Body of pancreas (tissue), 4 donors: ENCODE data around the gene HEBP1. TPM values are rescaled to one million over a fixed set of nuclear protein-coding genes. Genes with fewer than 3 reads are reported as not detected.

Source experiments
- ATAC-seq: fragments of 150-250 bp; one replicate; pipeline ENCODE4 v1.9.1; 2016
- DNase-seq, 4 donors: peaks; one replicate each; pipeline ENCODE4 v3.0.0-alpha.2; 2019
- H3K27ac ChIP-seq, 4 donors: fragments of 200-600 bp; sonication (generic); 1 replicate in 3 of 4; 2 replicates in 1 of 4; pipeline versions ENCODE4 v1.5.1 to v1.6.1; 2016 to 2019; ENCODE audit warnings: mild to moderate bottlenecking in 1 of 4, mixed read lengths in 1 of 4, moderate library complexity in 1 of 4
- H3K27me3 ChIP-seq, 2 donors: fragments of 200-600 bp; sonication (generic); one replicate each; pipeline ENCODE4 v1.6.0; 2016; ENCODE audit warnings: mild to moderate bottlenecking in 1 of 2
- H3K36me3 ChIP-seq, 2 donors: fragments of 200-600 bp; sonication (generic); replicated peaks in 1 of 2; 2 replicates each; pipeline ENCODE4 v1.5.1; 2016; ENCODE audit warnings: low read depth in 2 of 2; ENCODE audit not compliant: insufficient read depth in 1 of 2
- H3K4me1 ChIP-seq: fragments of 200-600 bp; sonication (generic); one replicate; pipeline ENCODE4 v1.6.0; 2016
- H3K4me3 ChIP-seq, 2 donors: fragments of 200-600 bp; sonication (generic); 1 replicate in 1 of 2; 2 replicates in 1 of 2; pipeline ENCODE4 v1.5.1; 2016 to 2019
- H3K9me3 ChIP-seq, 3 donors: fragments of 200-600 bp; sonication (generic); 1 replicate in 2 of 3; 2 replicates in 1 of 3; pipeline ENCODE4 v1.5.1; 2016
- POLR2A ChIP-seq, 3 donors: fragments of 450-650 bp; IDR thresholded peaks; one replicate each; pipeline ENCODE4 v1.6.1; 2016; ENCODE audit warnings: antibody characterized with exemption in 3 of 3, mild to moderate bottlenecking in 2 of 3
- WGBS, 2 donors: methylation state at CpG; one replicate each; pipeline ENCODE4 v1.1.5; 2017; 5-methylcytosine and 5-hydroxymethylcytosine counted together
- intact Hi-C: fragments of 100-400 bp; cut with DNase I; formaldehyde crosslinking; loops from one replicate; pipeline ENCODE4 v1.15.1; 2023
- small RNA-seq: library from RNA; depleted of rRNA; stranded (forward); fragments of <200 nt; gene quantifications from one replicate; pipeline ENCODE3, GENCODE V24; 2016
- total RNA-seq, 2 donors: library from RNA; depleted of rRNA; stranded (reverse); fragments of >200 nt; gene quantifications; one replicate each; pipeline ENCODE4 v1.1.0, GENCODE V29; 2016
- TF ChIP-seq, protein P1 (sequence below), 7 experiments: fragments of 450-650 bp in 4 of 7; fragments of 200-600 bp in 3 of 7; sonication (generic) in 3 of 7; IDR thresholded peaks; one replicate each; pipeline ENCODE4 v1.5.1; 2016 to 2019; ENCODE audit warnings: antibody characterized with exemption in 7 of 7

Gene HEBP1
- total RNA-seq, 2 donors from 2014 or later = 19.4 to 28.8 TPM

DNA sequence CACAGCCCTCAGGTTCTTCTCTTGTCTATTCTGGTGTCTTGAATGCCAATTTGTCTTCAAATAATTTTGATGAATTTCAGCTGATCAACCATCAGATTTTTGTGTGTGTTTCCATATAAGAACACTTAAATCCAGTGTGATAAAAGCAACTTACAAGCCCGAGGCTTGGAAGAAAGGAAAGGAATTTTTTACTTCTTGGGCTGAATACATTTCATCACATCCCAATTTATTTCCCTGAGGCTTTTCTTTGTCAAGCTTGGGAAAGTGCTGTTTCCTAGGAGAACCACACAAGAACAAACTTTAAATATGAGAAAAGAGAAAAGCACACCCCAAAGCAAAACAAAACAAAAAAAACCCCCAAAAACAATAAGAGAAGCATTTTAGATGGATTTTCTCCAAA is 74.7 kb downstream of the HEBP1 start:
- DNase-seq (no peak), ATAC-seq (no peak)
- Histone ChIP-seq H3K9me3 (no peaks in the 10 kb centered on the region), H3K27me3 (no peaks in the 10 kb centered on the region), H3K4me1 (peaks cover 10% of the 10 kb centered on the region), H3K27ac (no peak overlapping the region), H3K36me3 (no peaks in the 10 kb centered on the region), H3K4me3 (no peak overlapping the region)
- intact Hi-C loops = no loop called here
- TF ChIP-seq, protein P1, sequence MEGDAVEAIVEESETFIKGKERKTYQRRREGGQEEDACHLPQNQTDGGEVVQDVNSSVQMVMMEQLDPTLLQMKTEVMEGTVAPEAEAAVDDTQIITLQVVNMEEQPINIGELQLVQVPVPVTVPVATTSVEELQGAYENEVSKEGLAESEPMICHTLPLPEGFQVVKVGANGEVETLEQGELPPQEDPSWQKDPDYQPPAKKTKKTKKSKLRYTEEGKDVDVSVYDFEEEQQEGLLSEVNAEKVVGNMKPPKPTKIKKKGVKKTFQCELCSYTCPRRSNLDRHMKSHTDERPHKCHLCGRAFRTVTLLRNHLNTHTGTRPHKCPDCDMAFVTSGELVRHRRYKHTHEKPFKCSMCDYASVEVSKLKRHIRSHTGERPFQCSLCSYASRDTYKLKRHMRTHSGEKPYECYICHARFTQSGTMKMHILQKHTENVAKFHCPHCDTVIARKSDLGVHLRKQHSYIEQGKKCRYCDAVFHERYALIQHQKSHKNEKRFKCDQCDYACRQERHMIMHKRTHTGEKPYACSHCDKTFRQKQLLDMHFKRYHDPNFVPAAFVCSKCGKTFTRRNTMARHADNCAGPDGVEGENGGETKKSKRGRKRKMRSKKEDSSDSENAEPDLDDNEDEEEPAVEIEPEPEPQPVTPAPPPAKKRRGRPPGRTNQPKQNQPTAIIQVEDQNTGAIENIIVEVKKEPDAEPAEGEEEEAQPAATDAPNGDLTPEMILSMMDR (IDR thresholded peaks at IDR 0.05) = no peak
- no peak for TF ChIP-seq POLR2A (IDR thresholded peaks at IDR 0.05)
- WGBS, 2 donors = 33 to 56% methylated on average over 1 of the region's 1 CpG

Small RNA genes lying within 50 kb of the gene (small RNA-seq; reads per million reads assigned to genes)
- not detected for gene RF00604

Other genes starting within 250 kb of the HEBP1 start
- 10 to 100 TPM; 10.1 to 23.4 TPM for gene APOLD1, start 214.6 kb downstream of the HEBP1 start, total RNA-seq
- 10 to 100 TPM; 32.4 to 59.7 TPM for gene DDX47, start 186.9 kb downstream of the HEBP1 start, total RNA-seq
- gene GPRC5A, start 108.7 kb downstream of the HEBP1 start, total RNA-seq = 1 to 10 TPM; 1.6 to 6.5 TPM
- gene GPRC5D, start 48.1 kb downstream of the HEBP1 start, total RNA-seq = not detected
- 1 to 10 TPM; 8.0 to 9.6 TPM for gene FAM234B, start 44.1 kb upstream of the HEBP1 start, total RNA-seq
- gene GSG1, start 103.4 kb upstream of the HEBP1 start, total RNA-seq = 1 to 10 TPM in 1 of 2 donors, under 1 TPM in 1; 0.66 to 2.1 TPM
- gene EMP1, start 196.5 kb upstream of the HEBP1 start, total RNA-seq = 10 to 100 TPM; 29.0 to 40.5 TPM